ENCODE results near the gene LIMCH1. TPM values are rescaled to one million over a fixed set of nuclear protein-coding genes. Genes with fewer than 3 reads are reported as not detected.

Gene LIMCH1
- total and polyA plus RNA-seq, 2 of the 8 experiments (the other 6 are each of a cell fraction or from before 2014, with no cell fraction given) = 2.7 to 3.0 TPM

DNA sequence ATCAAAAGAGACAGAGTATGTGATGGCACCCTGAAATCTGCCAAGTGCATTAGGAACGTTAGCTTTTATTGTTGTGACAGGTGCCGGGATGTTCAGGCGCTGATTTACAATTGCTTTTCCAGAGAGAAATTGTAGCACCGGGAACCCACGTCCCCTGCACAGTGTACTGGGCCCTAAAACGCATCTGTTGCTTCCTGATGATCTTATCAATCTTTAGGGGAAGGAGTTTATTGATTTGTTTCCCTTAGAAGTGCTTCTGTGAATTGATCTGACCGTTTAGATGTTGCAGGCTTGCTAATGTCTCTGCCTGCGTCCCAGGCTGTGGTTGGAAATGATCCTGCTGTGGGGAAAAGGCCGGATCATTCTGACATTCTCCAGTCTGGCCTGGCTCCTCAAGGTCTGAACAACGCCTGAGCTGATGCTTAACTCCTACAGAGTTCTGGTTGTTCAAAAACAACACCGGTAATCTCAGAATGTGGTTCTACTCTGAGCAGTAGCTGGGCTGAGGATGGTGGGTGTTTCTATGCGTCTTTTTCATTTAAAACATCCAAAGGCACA, 193.7 kb downstream of the LIMCH1 start (continued):
- no peak for TF ChIP-seq FOSL1 (IDR thresholded peaks at IDR 0.05; ENCODE audit: insufficient read depth, low read depth, low read length)
- TF ChIP-seq, protein P1, sequence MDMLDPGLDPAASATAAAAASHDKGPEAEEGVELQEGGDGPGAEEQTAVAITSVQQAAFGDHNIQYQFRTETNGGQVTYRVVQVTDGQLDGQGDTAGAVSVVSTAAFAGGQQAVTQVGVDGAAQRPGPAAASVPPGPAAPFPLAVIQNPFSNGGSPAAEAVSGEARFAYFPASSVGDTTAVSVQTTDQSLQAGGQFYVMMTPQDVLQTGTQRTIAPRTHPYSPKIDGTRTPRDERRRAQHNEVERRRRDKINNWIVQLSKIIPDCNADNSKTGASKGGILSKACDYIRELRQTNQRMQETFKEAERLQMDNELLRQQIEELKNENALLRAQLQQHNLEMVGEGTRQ (IDR thresholded peaks at IDR 0.05; ENCODE audit: low read length) = no peak
- no peak for TF ChIP-seq TCF12 (IDR thresholded peaks at IDR 0.05; ENCODE audit: low read depth, low read length)
- TF ChIP-seq HDAC6 (IDR thresholded peaks at IDR 0.05; ENCODE audit: low read depth, low read length) = no peak
- TF ChIP-seq NANOG (IDR thresholded peaks at IDR 0.05; ENCODE audit: insufficient read depth, low read depth, low read length, poor library complexity, severe bottlenecking) = no peak
- TF ChIP-seq NRF1 (IDR thresholded peaks at IDR 0.05; ENCODE audit: low read depth, low read length) = no peak
- no peak for TF ChIP-seq BCL11A (IDR thresholded peaks at IDR 0.05; ENCODE audit: low read depth in 2 of 2, low read length in 2 of 2)
